Measurements from ENCODE around the gene CTNNBL1. TPM values are rescaled to one million over a fixed set of nuclear protein-coding genes. Genes with fewer than 3 reads are reported as not detected.

Gene CTNNBL1
- total RNA-seq, 1 donor from 2014 or later: 33.3 TPM

DNA sequence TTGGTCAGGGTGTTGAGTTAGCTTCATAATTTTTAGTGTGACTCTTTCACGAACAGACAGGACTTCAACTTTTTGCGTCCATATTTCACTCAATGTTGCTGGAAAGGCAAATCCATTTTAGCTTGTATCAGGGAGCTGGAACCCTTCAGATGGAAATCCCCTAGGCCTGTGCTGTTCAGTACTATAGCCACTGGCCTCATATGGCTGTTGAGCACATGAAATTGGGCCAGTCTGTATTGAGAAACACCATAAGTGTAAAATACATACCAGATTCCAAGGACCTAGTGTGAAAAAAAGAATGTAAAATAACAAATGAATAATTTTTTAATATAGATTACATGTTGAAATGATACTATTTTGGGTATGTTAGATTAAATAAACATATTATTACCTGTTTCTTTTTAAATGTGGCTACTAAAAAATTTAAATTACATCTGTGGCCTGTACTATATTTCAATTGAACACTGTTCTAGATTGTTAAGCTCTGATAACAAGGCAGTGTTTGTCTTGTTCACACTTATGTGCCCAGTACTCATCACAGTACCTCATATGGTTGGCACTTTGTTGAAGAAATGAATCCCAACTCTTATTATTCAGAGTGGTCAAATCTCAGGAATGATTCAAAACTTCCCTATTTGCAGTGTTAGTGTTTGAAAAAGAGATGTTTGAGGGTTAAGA lies 34.3 kb downstream of the CTNNBL1 start:
- no peak overlapping the region for H3K27ac ChIP-seq
- H3K4me1 ChIP-seq: no peaks in the 10 kb centered on the region
- intact Hi-C loops (cut with DNase I): no loop called here
- TF ChIP-seq, protein P1, sequence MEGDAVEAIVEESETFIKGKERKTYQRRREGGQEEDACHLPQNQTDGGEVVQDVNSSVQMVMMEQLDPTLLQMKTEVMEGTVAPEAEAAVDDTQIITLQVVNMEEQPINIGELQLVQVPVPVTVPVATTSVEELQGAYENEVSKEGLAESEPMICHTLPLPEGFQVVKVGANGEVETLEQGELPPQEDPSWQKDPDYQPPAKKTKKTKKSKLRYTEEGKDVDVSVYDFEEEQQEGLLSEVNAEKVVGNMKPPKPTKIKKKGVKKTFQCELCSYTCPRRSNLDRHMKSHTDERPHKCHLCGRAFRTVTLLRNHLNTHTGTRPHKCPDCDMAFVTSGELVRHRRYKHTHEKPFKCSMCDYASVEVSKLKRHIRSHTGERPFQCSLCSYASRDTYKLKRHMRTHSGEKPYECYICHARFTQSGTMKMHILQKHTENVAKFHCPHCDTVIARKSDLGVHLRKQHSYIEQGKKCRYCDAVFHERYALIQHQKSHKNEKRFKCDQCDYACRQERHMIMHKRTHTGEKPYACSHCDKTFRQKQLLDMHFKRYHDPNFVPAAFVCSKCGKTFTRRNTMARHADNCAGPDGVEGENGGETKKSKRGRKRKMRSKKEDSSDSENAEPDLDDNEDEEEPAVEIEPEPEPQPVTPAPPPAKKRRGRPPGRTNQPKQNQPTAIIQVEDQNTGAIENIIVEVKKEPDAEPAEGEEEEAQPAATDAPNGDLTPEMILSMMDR (IDR thresholded peaks at IDR 0.05): no peak
- DNase-seq (ENCODE audit: low spot score in 2 of 2): no peak
- H3K36me3 ChIP-seq: peaks cover 0 to 6% of the 10 kb centered on the region in 2 donors
- no peaks in the 10 kb centered on the region for H3K9me3 ChIP-seq
- no peak overlapping the region for H3K4me3 ChIP-seq
- no peaks in the 10 kb centered on the region for H3K27me3 ChIP-seq

DNA sequence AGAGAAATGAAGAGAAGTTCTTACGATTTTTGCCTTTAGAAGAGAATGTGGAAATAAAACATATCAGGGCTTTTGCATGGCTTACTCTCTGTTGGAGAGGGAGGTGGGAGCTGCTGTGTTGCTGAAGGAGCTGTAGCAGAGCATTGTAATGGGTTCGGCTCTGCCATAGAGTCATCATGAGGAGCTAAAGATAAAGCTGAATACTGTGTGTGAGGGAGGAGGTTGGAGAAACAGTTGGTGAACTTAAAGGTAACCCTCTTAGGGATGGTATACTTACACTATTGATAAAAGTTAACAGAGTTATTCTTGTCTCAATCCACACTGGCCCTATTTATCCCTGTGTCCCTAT lies 34.8 kb downstream of the CTNNBL1 start:
- TF ChIP-seq, protein P1 (IDR thresholded peaks at IDR 0.05): no peak
- intact Hi-C loops (cut with DNase I): no loop called here
- no peaks in the 10 kb centered on the region for H3K4me1 ChIP-seq
- no peaks in the 10 kb centered on the region for H3K9me3 ChIP-seq
- H3K36me3 ChIP-seq: peaks cover 3 to 9% of the 10 kb centered on the region in 2 donors
- H3K27me3 ChIP-seq: no peaks in the 10 kb centered on the region
- no peak overlapping the region for H3K27ac ChIP-seq
- no peak overlapping the region for H3K4me3 ChIP-seq
- no peak for DNase-seq (ENCODE audit: low spot score in 2 of 2)

DNA sequence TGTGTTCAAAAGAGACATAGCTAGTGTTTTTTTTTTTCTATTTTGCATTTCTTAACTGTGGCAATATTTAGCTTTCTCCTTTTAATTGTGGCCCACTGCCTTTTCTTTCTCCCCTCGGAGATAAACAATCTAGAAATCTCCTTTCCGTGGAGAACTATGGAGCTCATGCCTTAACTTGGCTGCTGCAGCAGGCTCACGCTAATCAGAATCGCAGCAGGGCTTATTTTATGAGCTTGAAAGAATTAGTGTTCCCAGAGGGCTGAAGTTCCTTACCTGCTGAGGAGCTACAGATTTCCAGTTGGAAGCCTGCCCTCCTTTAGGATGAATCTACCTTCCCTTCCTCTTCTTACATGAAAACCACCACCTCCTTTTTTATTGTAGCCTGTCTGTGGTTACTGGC lies 35.6 kb downstream of the CTNNBL1 start:
- Histone ChIP-seq H3K27me3 (no peaks in the 10 kb centered on the region), H3K4me3 (no peak overlapping the region), H3K27ac (no peak overlapping the region), H3K9me3 (no peaks in the 10 kb centered on the region), H3K4me1 (no peaks in the 10 kb centered on the region), H3K36me3 (peaks cover 3 to 9% of the 10 kb centered on the region in 2 donors)
- no peak for DNase-seq (ENCODE audit: low spot score in 2 of 2)
- intact Hi-C loops (cut with DNase I): no loop called here
- TF ChIP-seq, protein P1 (IDR thresholded peaks at IDR 0.05): no peak

DNA sequence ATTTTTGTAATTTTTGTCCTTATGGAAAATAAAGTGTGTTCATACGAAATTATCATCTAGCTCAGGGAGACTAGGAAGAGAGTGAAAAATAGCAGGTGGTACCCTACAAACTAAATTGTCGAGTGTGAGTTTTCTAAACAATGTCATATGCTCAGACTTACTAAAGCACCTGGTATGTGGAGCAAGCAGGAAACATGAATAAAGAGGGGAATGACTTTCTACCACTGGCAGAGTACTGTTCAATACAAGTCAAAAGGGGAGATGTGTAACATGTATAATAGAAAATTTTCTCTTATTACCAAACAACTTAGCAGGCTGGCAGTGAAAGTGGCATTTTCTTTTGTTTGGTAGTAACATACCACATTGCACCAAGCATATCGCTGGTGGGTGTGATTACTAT lies 36.1 kb downstream of the CTNNBL1 start:
- intact Hi-C loops (cut with DNase I): no loop called here
- Histone ChIP-seq H3K27ac (no peak overlapping the region), H3K4me1 (no peaks in the 10 kb centered on the region), H3K27me3 (no peaks in the 10 kb centered on the region), H3K4me3 (no peak overlapping the region), H3K36me3 (peaks cover 3 to 12% of the 10 kb centered on the region in 2 donors), H3K9me3 (no peaks in the 10 kb centered on the region)
- TF ChIP-seq, protein P1 (IDR thresholded peaks at IDR 0.05): no peak
- DNase-seq (ENCODE audit: low spot score in 2 of 2): no peak

DNA sequence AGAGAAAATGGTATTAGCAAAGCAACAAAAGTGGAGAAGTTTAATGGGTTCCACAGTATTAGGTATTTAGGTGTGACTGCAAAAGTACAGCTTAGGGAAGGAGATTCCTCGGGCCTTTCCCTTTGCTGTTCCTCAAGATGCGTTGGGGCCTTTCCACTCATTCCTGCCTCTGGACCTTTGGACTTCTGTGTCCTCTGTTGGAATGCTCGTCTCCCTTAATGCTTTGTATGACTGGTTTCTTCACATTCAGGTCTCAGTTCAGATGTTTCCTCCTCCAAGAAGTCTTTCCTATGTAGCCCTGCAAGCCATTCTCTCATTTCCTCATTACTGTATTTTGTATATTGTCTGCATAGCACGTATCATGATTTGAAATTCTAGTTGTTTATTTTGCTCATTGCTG lies 39.6 kb downstream of the CTNNBL1 start:
- Histone ChIP-seq H3K36me3 (peaks cover 23 to 41% of the 10 kb centered on the region in 2 donors), H3K4me3 (no peak overlapping the region), H3K4me1 (no peaks in the 10 kb centered on the region), H3K27me3 (no peaks in the 10 kb centered on the region), H3K9me3 (no peaks in the 10 kb centered on the region), H3K27ac (no peak overlapping the region)
- DNase-seq (ENCODE audit: low spot score in 2 of 2): no peak
- intact Hi-C loops (cut with DNase I): no loop called here
- TF ChIP-seq, protein P1 (IDR thresholded peaks at IDR 0.05): no peak
